NT2/D1 (cell line): ENCODE data around the gene ABLIM2.

Source experiments
- SUZ12 ChIP-seq: IDR thresholded peaks from 2 replicates; pipeline ENCODE4 v1.6.1; 2011; ENCODE audit not compliant: insufficient read length, insufficient read depth; ENCODE audit errors: extremely low read depth
- YY1 ChIP-seq: IDR thresholded peaks from 2 replicates; pipeline ENCODE4 v1.6.1; 2011; ENCODE audit not compliant: insufficient read length, insufficient read depth
- ZNF274 ChIP-seq: IDR thresholded peaks from 2 replicates; pipeline ENCODE4 v1.6.1; 2011; ENCODE audit warnings: mild to moderate bottlenecking, low read depth, low read length

GRCh38 chr4:8176547-8177399 is 18.2 kb upstream of the ABLIM2 start:
- TF ChIP-seq YY1 (no peak), SUZ12 (no peak), ZNF274 (no peak)
